B cell (primary cell): ENCODE results near the gene ETV6. TPM values are rescaled to one million over a fixed set of nuclear protein-coding genes. Genes with fewer than 3 reads are reported as not detected.

Experiments used
- ATAC-seq: fragments of 200-7000 bp; cut with Tn5 transposase; one replicate; pipeline ENCODE4 v1.10.0; 2021; ENCODE audit warnings: low read depth, mild to moderate bottlenecking, moderate number of reproducible peaks, moderate library complexity
- CTCF ChIA-PET: fragments of 350-600 bp; sonication (Branson Sonifier 250); formaldehyde crosslinking; loops from one replicate; lab custom pipeline; 2021; ENCODE audit warnings: antibody characterized with exemption, inconsistent platforms; lab: Charles Lee
- POLR2A ChIA-PET: fragments of 350-600 bp; sonication (Branson Sonifier 250); formaldehyde crosslinking; loops from one replicate; lab custom pipeline; 2021; ENCODE audit warnings: antibody characterized with exemption; lab: Charles Lee
- DNase-seq: peaks from one replicate; pipeline ENCODE4 v3.0.0; 2013
- H2AFZ ChIP-seq: 2 replicates; pipeline ENCODE4 v1.6.1; 2012; ENCODE audit warnings: mild to moderate bottlenecking, low read depth, low read length; ENCODE audit not compliant: insufficient read depth, poor library complexity, severe bottlenecking
- H3K27ac ChIP-seq, 2 donors: 1 replicate in 1 of 2; 2 replicates in 1 of 2; pipeline ENCODE4 v1.5.1; 2012 to 2013; ENCODE audit warnings: low read length in 2 of 2, mild to moderate bottlenecking in 2 of 2, moderate library complexity in 1 of 2
- H3K27me3 ChIP-seq, 4 experiments: fragments of 200-600 bp in 1 of 4; sonication (generic) in 1 of 4; replicated peaks in 1 of 4; 1 replicate in 2 of 4; 2 replicates in 2 of 4; pipeline versions ENCODE4 v1.6.1 to v1.7.0; 2013 to 2016; ENCODE audit warnings: low read length in 3 of 4, mild to moderate bottlenecking in 2 of 4, mixed read lengths in 1 of 4, moderate library complexity in 1 of 4; ENCODE audit not compliant: insufficient read depth in 4 of 4, control insufficient read depth in 3 of 4; ENCODE audit errors: control extremely low read depth in 1 of 4
- H3K36me3 ChIP-seq, 2 experiments: replicated peaks in 1 of 2; 1 replicate in 1 of 2; 2 replicates in 1 of 2; pipeline versions ENCODE4 v1.6.1 to v1.7.1; 2013; ENCODE audit warnings: low read length in 1 of 2; ENCODE audit not compliant: insufficient read depth in 2 of 2, control insufficient read depth in 1 of 2; ENCODE audit errors: control extremely low read depth in 1 of 2, extremely low read depth in 1 of 2
- H3K4me1 ChIP-seq, 2 donors: fragments of 200-600 bp in 1 of 2; sonication (generic) in 1 of 2; 1 replicate in 1 of 2; 2 replicates in 1 of 2; pipeline versions ENCODE4 v1.5.1 to v1.6.1; 2013 to 2017; ENCODE audit warnings: low read length in 2 of 2; ENCODE audit not compliant: control insufficient read depth in 2 of 2, insufficient read depth in 2 of 2
- H3K4me2 ChIP-seq: replicated peaks from 2 replicates; pipeline ENCODE3; 2012; ENCODE audit warnings: mild to moderate bottlenecking, low read depth, low read length; ENCODE audit not compliant: poor library complexity, severe bottlenecking
- H3K4me3 ChIP-seq, 5 experiments: fragments of 200-600 bp in 1 of 5; sonication (generic) in 1 of 5; 1 replicate in 3 of 5; 2 replicates in 2 of 5; pipeline versions ENCODE4 v1.5.1 to v1.7.0; 2011 to 2016; ENCODE audit warnings: low read length in 4 of 5, mild to moderate bottlenecking in 4 of 5, low read depth in 2 of 5, control low read depth in 1 of 5, moderate library complexity in 1 of 5; ENCODE audit not compliant: insufficient read depth in 1 of 5; ENCODE audit errors: control extremely low read depth in 1 of 5, extremely low read depth in 1 of 5
- H3K79me2 ChIP-seq: fragments of 200-600 bp; sonication (generic); one replicate; pipeline ENCODE4 v1.6.0; 2016; ENCODE audit warnings: low read length; ENCODE audit not compliant: control insufficient read depth, insufficient read depth
- H3K9ac ChIP-seq: fragments of 200-600 bp; sonication (generic); 2 replicates; pipeline ENCODE4 v1.6.1; 2017; ENCODE audit warnings: mild to moderate bottlenecking, low read length, moderate library complexity
- H3K9me3 ChIP-seq, 3 donors: one replicate each; pipeline versions ENCODE4 v1.6.1 to v1.7.1; 2013; ENCODE audit warnings: low read length in 2 of 3; ENCODE audit not compliant: control insufficient read depth in 2 of 3, insufficient read depth in 1 of 3; ENCODE audit errors: control extremely low read depth in 1 of 3
- H4K20me1 ChIP-seq: 2 replicates; pipeline ENCODE4 v1.6.0; 2012; ENCODE audit warnings: mild to moderate bottlenecking, low read length; ENCODE audit not compliant: insufficient read depth, control insufficient read depth, poor library complexity, severe bottlenecking
- H3K27ac Mint-ChIP-seq: one replicate; pipeline ENCODE4 v1.8.0; 2021; ENCODE audit warnings: mixed read lengths
- H3K27me3 Mint-ChIP-seq: one replicate; pipeline ENCODE4 v1.8.0; 2021; ENCODE audit warnings: mixed read lengths
- H3K4me1 Mint-ChIP-seq: one replicate; pipeline ENCODE4 v1.8.0; 2021; ENCODE audit warnings: mixed read lengths
- H3K4me3 Mint-ChIP-seq: one replicate; pipeline ENCODE4 v1.8.0; 2021; ENCODE audit warnings: mixed read lengths
- H3K9me3 Mint-ChIP-seq: one replicate; pipeline ENCODE4 v1.8.0; 2022; ENCODE audit warnings: mixed read lengths; ENCODE audit not compliant: insufficient read depth
- CTCF ChIP-seq: fragments of 200-600 bp; IDR thresholded peaks from one replicate; pipeline ENCODE4 v1.8.0; 2022; ENCODE audit warnings: antibody characterized with exemption, mild to moderate bottlenecking
- EZH2 ChIP-seq: IDR thresholded peaks from 2 replicates; pipeline ENCODE4 v1.6.1; 2012; ENCODE audit warnings: borderline replicate concordance, low read depth, mild to moderate bottlenecking, moderate library complexity, low read length; ENCODE audit not compliant: insufficient read depth, poor library complexity, severe bottlenecking
- whole genome bisulfite sequencing: methylation state at CpG from one replicate; pipeline ENCODE4 v1.1.5; 2013; ENCODE audit warnings: missing lambda C conversion rate; ENCODE audit not compliant: insufficient coverage; 5-methylcytosine and 5-hydroxymethylcytosine counted together
- intact Hi-C: fragments of 100-400 bp; cut with micrococcal nuclease; formaldehyde crosslinking; loops from one replicate; pipeline ENCODE4 v1.10.0; 2022
- polyA plus RNA-seq: library from polyadenylated mRNA; depleted of rRNA; stranded (reverse); fragments of >200 nt; gene quantifications from 2 replicates; pipeline ENCODE4 v1.2.3, GENCODE V29; 2012
- total RNA-seq, 2 donors: library from RNA; stranded (reverse); fragments of 120-200 nt in 1 of 2; gene quantifications; 1 replicate in 1 of 2; 2 replicates in 1 of 2; pipeline versions ENCODE4 v1.2.3 to v1.2.4, GENCODE V29; 2013 to 2022

ETV6 gene
- total and polyA plus RNA-seq, 2 donors (not counting 1 experiment from before 2014, with no cell fraction given): 17.4 to 123 TPM

GRCh38 chr12:11795192-11795912, 145.9 kb downstream of the ETV6 start:
- Histone ChIP-seq H3K79me2 (peaks cover 57% of the 10 kb centered on the region), H3K4me3 (no peak overlapping the region), H3K4me1 (peaks cover 10 to 12% of the 10 kb centered on the region in 2 donors), H3K4me2 (no peak overlapping the region), H4K20me1 (peaks cover 15% of the 10 kb centered on the region), H3K27me3 (no peaks in the 10 kb centered on the region), H3K36me3 (peaks cover 1 to 15% of the 10 kb centered on the region in 2 experiments), H3K9ac (no peak overlapping the region), H2AFZ (no peak overlapping the region), H3K27ac (no peak overlapping the region), H3K9me3 (no peaks in the 10 kb centered on the region)
- peaks cover 48% of the 10 kb centered on the region for H3K4me1 Mint-ChIP-seq
- CTCF ChIA-PET: no interaction called here
- 100% methylated on average over 3 of the region's 8 CpGs for WGBS
- TF ChIP-seq CTCF (no peak), EZH2 (no peak)
- DNase-seq (no peak), ATAC-seq (no peak)
- H3K27ac Mint-ChIP-seq: no peak overlapping the region
- intact Hi-C loops: no loop called here
- POLR2A ChIA-PET: interaction anchor here (0.6 kb wide), 1 partner anchor 123 kb away, joined by 5 read pairs; no protein-coding TSS in a partner anchor
- H3K4me3 Mint-ChIP-seq: no peak overlapping the region
- no peaks in the 10 kb centered on the region for H3K9me3 Mint-ChIP-seq
- H3K27me3 Mint-ChIP-seq: no peaks in the 10 kb centered on the region

- H3K27me3 Mint-ChIP-seq: no peaks in the 10 kb centered on the region
- Histone ChIP-seq H3K4me1 (peaks cover 10 to 12% of the 10 kb centered on the region in 2 donors), H4K20me1 (peaks cover 12% of the 10 kb centered on the region), H3K27ac (no peak overlapping the region), H3K9me3 (no peaks in the 10 kb centered on the region), H3K79me2 (peaks cover 54% of the 10 kb centered on the region), H3K4me2 (no peak overlapping the region), H3K9ac (no peak overlapping the region), H3K27me3 (no peaks in the 10 kb centered on the region), H3K36me3 (peaks cover 1 to 13% of the 10 kb centered on the region in 2 experiments), H3K4me3 (no peak overlapping the region), H2AFZ (no peak overlapping the region)
- intact Hi-C loops: no loop called here
- peaks cover 48% of the 10 kb centered on the region for H3K4me1 Mint-ChIP-seq
- DNase-seq (no peak), ATAC-seq (no peak)
- TF ChIP-seq CTCF (no peak), EZH2 (no peak)
- no peaks in the 10 kb centered on the region for H3K9me3 Mint-ChIP-seq
- no peak overlapping the region for H3K27ac Mint-ChIP-seq
- WGBS: 61% methylated on average over 3 of the region's 6 CpGs
- POLR2A ChIA-PET: no interaction called here
- no peak overlapping the region for H3K4me3 Mint-ChIP-seq
- CTCF ChIA-PET: no interaction called here
These were observed 146.5 kb downstream of the ETV6 start for GRCh38 chr12:11795913-11796459.
